GDM1 (cell line): Measurements from ENCODE around the gene HORMAD2.
"Not testable (repeated sequence)": the region's sequence is repeated elsewhere in the genome, so short reads cannot be mapped to it uniquely, and the experiment has no call there.

Experiments
- DNase-seq: peaks from one replicate; lab custom pipeline; 2025; lab: John Stamatoyannopoulos, UW

The HORMAD2 gene

GRCh38 chr22:30057375-30057774, 22.9 kb upstream of the HORMAD2 start:
- DNase-seq: no peak

- not testable (repeated sequence) for DNase-seq
Measured at GRCh38 chr22:30059346-30060020, 20.8 kb upstream of the HORMAD2 start.

- not testable (repeated sequence) for DNase-seq
Measured at GRCh38 chr22:30061094-30061493, 19.2 kb upstream of the HORMAD2 start.

GRCh38 chr22:30062259-30062658, 18.0 kb upstream of the HORMAD2 start:
- DNase-seq: no peak

- DNase-seq: no peak
Measured at GRCh38 chr22:30062950-30063349, 17.3 kb upstream of the HORMAD2 start.

GRCh38 chr22:30064172-30064571, 16.1 kb upstream of the HORMAD2 start:
- DNase-seq: no peak

GRCh38 chr22:30073743-30074142, 6.5 kb upstream of the HORMAD2 start:
- no peak for DNase-seq

- no peak for DNase-seq
Measured at GRCh38 chr22:30074147-30074546, 6.1 kb upstream of the HORMAD2 start.

- no peak for DNase-seq
Measured at GRCh38 chr22:30074994-30075393, 5.3 kb upstream of the HORMAD2 start.

- DNase-seq: no peak
Measured at GRCh38 chr22:30077279-30077880, 2.9 kb upstream of the HORMAD2 start.

GRCh38 chr22:30078320-30079311, 1.6 kb upstream of the HORMAD2 start:
- DNase-seq: no peak

- DNase-seq: no peak
Measured at GRCh38 chr22:30080805-30081204, 541 bp downstream of the HORMAD2 start.

GRCh38 chr22:30086496-30086895, 6.2 kb downstream of the HORMAD2 start:
- DNase-seq: no peak

- not testable (repeated sequence) for DNase-seq
Measured at GRCh38 chr22:30087037-30087436, 6.8 kb downstream of the HORMAD2 start.

- DNase-seq: no peak
Measured at GRCh38 chr22:30087611-30088010, 7.3 kb downstream of the HORMAD2 start.

GRCh38 chr22:30088468-30088867, 8.2 kb downstream of the HORMAD2 start:
- no peak for DNase-seq

GRCh38 chr22:30089655-30089974, 9.4 kb downstream of the HORMAD2 start:
- DNase-seq: no peak

GRCh38 chr22:30092686-30093085, 12.4 kb downstream of the HORMAD2 start:
- no peak for DNase-seq

GRCh38 chr22:30094804-30095203, 14.5 kb downstream of the HORMAD2 start:
- DNase-seq: no peak

- no peak for DNase-seq
Measured at GRCh38 chr22:30097861-30098260, 17.6 kb downstream of the HORMAD2 start.

GRCh38 chr22:30100770-30101169, 20.5 kb downstream of the HORMAD2 start:
- not testable (repeated sequence) for DNase-seq

GRCh38 chr22:30104501-30105156, 24.4 kb downstream of the HORMAD2 start:
- DNase-seq: no peak
